Caco-2 (cell line): ENCODE measurements around the gene APBB1IP. TPM values are rescaled to one million over a fixed set of nuclear protein-coding genes. Genes with fewer than 3 reads are reported as not detected.

Source experiments
- BruUV-seq: library from RNA; stranded (reverse); fragments of 400-500 nt; replicated peaks from 2 replicates; lab custom pipeline; 2021; lab: Mats Ljungman, UMichigan
- CTCF ChIA-PET: fragments of 300-600 bp; sonication (Branson Sonifier 250); formaldehyde crosslinking; loops from one replicate; lab custom pipeline; 2022; ENCODE audit warnings: antibody characterized with exemption; lab: Charles Lee
- POLR2A ChIA-PET: fragments of 300-600 bp; sonication (Branson Sonifier 250); formaldehyde crosslinking; loops from one replicate; lab custom pipeline; 2022; ENCODE audit warnings: antibody characterized with exemption; lab: Charles Lee
- DNase-seq, 2 experiments: peaks; one replicate each; pipeline versions ENCODE4 v3.0.0 to v3.0.0-alpha.2; 2020 to 2022
- H3K27me3 ChIP-seq: replicated peaks from 2 replicates; pipeline ENCODE4 v1.6.0; 2011; ENCODE audit warnings: low read length; ENCODE audit not compliant: control insufficient read depth, insufficient read depth
- H3K36me3 ChIP-seq: 2 replicates; pipeline ENCODE4 v1.5.1; 2011; ENCODE audit warnings: low read length; ENCODE audit not compliant: control insufficient read depth, insufficient read depth
- H3K4me1 ChIP-seq: fragments of 250-450 bp; sonication (Bioruptor Pico); 2 replicates; pipeline ENCODE4 v1.5.1; 2020; ENCODE audit warnings: mild to moderate bottlenecking
- H3K4me3 ChIP-seq: 2 replicates; pipeline ENCODE4 v1.5.1; 2011; ENCODE audit warnings: low read depth, mild to moderate bottlenecking, control low read depth, low read length
- H3K9me3 ChIP-seq: fragments of 250-450 bp; sonication (Bioruptor Pico); 2 replicates; pipeline ENCODE4 v1.5.1; 2020; ENCODE audit warnings: mild to moderate bottlenecking, moderate library complexity
- H3K27ac Mint-ChIP-seq: one replicate; pipeline ENCODE4 v1.8.0; 2022; ENCODE audit warnings: mixed read lengths; ENCODE audit not compliant: unreplicated experiment
- H3K27me3 Mint-ChIP-seq: one replicate; pipeline ENCODE4 v1.8.0; 2022; ENCODE audit warnings: mixed read lengths; ENCODE audit not compliant: insufficient read depth, unreplicated experiment
- H3K36me3 Mint-ChIP-seq: one replicate; pipeline ENCODE4 v1.8.0; 2022; ENCODE audit warnings: mild to moderate bottlenecking, mixed read lengths; ENCODE audit not compliant: insufficient read depth, unreplicated experiment
- H3K4me1 Mint-ChIP-seq: one replicate; pipeline ENCODE4 v1.8.0; 2022; ENCODE audit warnings: low read depth, mixed read lengths; ENCODE audit not compliant: unreplicated experiment
- H3K4me3 Mint-ChIP-seq: one replicate; pipeline ENCODE4 v1.8.0; 2022; ENCODE audit warnings: mild to moderate bottlenecking, moderate library complexity, mixed read lengths; ENCODE audit not compliant: unreplicated experiment
- H3K9me3 Mint-ChIP-seq: one replicate; pipeline ENCODE4 v1.8.0; 2022; ENCODE audit warnings: mixed read lengths; ENCODE audit not compliant: unreplicated experiment
- CTCF ChIP-seq, 2 experiments: fragments of 200-600 bp in 1 of 2; IDR thresholded peaks; 1 replicate in 1 of 2; 2 replicates in 1 of 2; pipeline versions ENCODE4 v1.5.1 to v1.8.0; 2011 to 2022; ENCODE audit warnings: antibody characterized with exemption in 1 of 2, control low read depth in 1 of 2, inconsistent platforms in 1 of 2, low read depth in 1 of 2, low read length in 1 of 2, mild to moderate bottlenecking in 1 of 2, moderate library complexity in 1 of 2; ENCODE audit not compliant: insufficient read depth in 1 of 2, severe bottlenecking in 1 of 2, unreplicated experiment in 1 of 2
- intact Hi-C: fragments of 100-400 bp; cut with micrococcal nuclease; formaldehyde crosslinking; loops from one replicate; pipeline ENCODE4 v1.10.0; 2022; ENCODE audit not compliant: unreplicated experiment
- total RNA-seq: library from RNA; stranded (reverse); gene quantifications from 2 replicates; pipeline ENCODE4 v1.2.3, GENCODE V29; 2022

The APBB1IP gene
- total RNA-seq, 1 experiment from 2014 or later: 0.14 TPM

- Mint-ChIP-seq H3K4me3 (no peak overlapping the region), H3K4me1 (peaks cover 30% of the 10 kb centered on the region)
Observed at GRCh38 chr10:26453850-26454249, 15.7 kb downstream of the APBB1IP start.

GRCh38 chr10:26454891-26455290 lies 16.8 kb downstream of the APBB1IP start:
- Histone ChIP-seq H3K36me3 (no peaks in the 10 kb centered on the region), H3K27me3 (no peaks in the 10 kb centered on the region), H3K4me3 (no peak overlapping the region), H3K4me1 (peaks cover 16% of the 10 kb centered on the region), H3K9me3 (peaks cover 4% of the 10 kb centered on the region; the same call in 1 of the 2 replicates)
- DNase-seq: no peak
- ChIA-PET POLR2A (no interaction called here), CTCF (no interaction called here)
- TF ChIP-seq CTCF (IDR thresholded peaks at IDR 0.05; ENCODE audit: insufficient read depth in 1 of 2, low read depth in 1 of 2, low read length in 1 of 2, severe bottlenecking in 1 of 2, unreplicated experiment in 1 of 2): no peak
- Mint-ChIP-seq H3K9me3 (peaks cover 23% of the 10 kb centered on the region), H3K4me3 (no peak overlapping the region), H3K4me1 (peaks cover 30% of the 10 kb centered on the region), H3K27ac (no peak overlapping the region), H3K27me3 (no peaks in the 10 kb centered on the region), H3K36me3 (no peaks in the 10 kb centered on the region)
- no TSS peak for BruUV-seq
- intact Hi-C loops: no loop called here

More at GRCh38 chr10:26453850-26454249, 15.7 kb downstream of the APBB1IP start:
- no peak for DNase-seq
- Histone ChIP-seq H3K4me3 (no peak overlapping the region), H3K36me3 (no peaks in the 10 kb centered on the region), H3K27me3 (no peaks in the 10 kb centered on the region), H3K4me1 (peaks cover 16% of the 10 kb centered on the region), H3K9me3 (no peaks in the 10 kb centered on the region; the same call in 1 of the 2 replicates)
- no peak overlapping the region for H3K27ac Mint-ChIP-seq
- intact Hi-C loops: no loop called here
- CTCF ChIA-PET: no interaction called here
- BruUV-seq: no TSS peak
- POLR2A ChIA-PET: no interaction called here
- TF ChIP-seq CTCF (IDR thresholded peaks at IDR 0.05; ENCODE audit: insufficient read depth in 1 of 2, low read depth in 1 of 2, low read length in 1 of 2, severe bottlenecking in 1 of 2, unreplicated experiment in 1 of 2): no peak
- no peaks in the 10 kb centered on the region for H3K36me3 Mint-ChIP-seq
- no peaks in the 10 kb centered on the region for H3K27me3 Mint-ChIP-seq
- H3K9me3 Mint-ChIP-seq: peaks cover 23% of the 10 kb centered on the region

- no peak overlapping the region for H3K4me3 ChIP-seq
- intact Hi-C loops: no loop called here
- H3K4me1 ChIP-seq: peaks cover 16% of the 10 kb centered on the region
- peaks cover 29% of the 10 kb centered on the region for H3K9me3 Mint-ChIP-seq
- H3K27me3 ChIP-seq: no peaks in the 10 kb centered on the region
- no peak overlapping the region for H3K4me3 Mint-ChIP-seq
- no TSS peak for BruUV-seq
- CTCF ChIA-PET: interaction anchor here (0.7 kb wide), 1 partner anchor 200 kb away, joined by 5 read pairs; no protein-coding TSS in a partner anchor
- no peaks in the 10 kb centered on the region for H3K27me3 Mint-ChIP-seq
- TF ChIP-seq CTCF (IDR thresholded peaks at IDR 0.05; ENCODE audit: insufficient read depth in 1 of 2, low read depth in 1 of 2, low read length in 1 of 2, severe bottlenecking in 1 of 2, unreplicated experiment in 1 of 2): no peak
- H3K4me1 Mint-ChIP-seq: peaks cover 30% of the 10 kb centered on the region
- H3K27ac Mint-ChIP-seq: no peak overlapping the region
- no peaks in the 10 kb centered on the region for H3K36me3 Mint-ChIP-seq
- POLR2A ChIA-PET: no interaction called here
- peaks cover 4% of the 10 kb centered on the region; the same call in 1 of the 2 replicates for H3K9me3 ChIP-seq
- H3K36me3 ChIP-seq: no peaks in the 10 kb centered on the region
- no peak for DNase-seq
Observed at GRCh38 chr10:26455567-26456315, 17.6 kb downstream of the APBB1IP start.
